GM12801 (cell line): ENCODE results near the gene LSM3.

ENCODE experiments used
- CTCF ChIP-seq: IDR thresholded peaks from one replicate; pipeline ENCODE4 v1.5.1; 2011; ENCODE audit warnings: control low read depth; ENCODE audit not compliant: insufficient read length; ENCODE audit errors: extremely low read depth

Gene LSM3

GRCh38 chr3:14239940-14240339 is 61.3 kb downstream of the LSM3 start:
- no peak for TF ChIP-seq CTCF

- TF ChIP-seq CTCF, result no peak
Observed at GRCh38 chr3:14240366-14240765, 61.7 kb downstream of the LSM3 start.

DNA sequence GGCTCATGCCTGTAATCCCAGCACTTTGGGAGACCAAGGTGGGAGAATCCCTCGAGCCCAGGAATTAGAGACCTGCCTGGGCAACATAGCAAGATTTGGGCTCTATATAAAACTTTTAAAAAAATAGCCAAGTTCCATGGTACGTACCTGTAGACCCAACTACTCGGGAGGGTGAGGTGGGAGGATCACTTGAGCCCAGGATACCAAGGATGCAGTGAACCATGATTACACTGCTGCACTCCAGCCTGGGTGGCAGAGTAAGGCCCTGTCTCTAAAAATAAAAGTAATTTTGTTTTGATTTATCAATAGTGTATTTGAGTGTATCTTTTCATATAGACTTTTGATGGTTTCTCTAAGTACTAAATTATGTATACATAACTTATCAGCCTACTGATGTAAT is 63.1 kb downstream of the LSM3 start:
- no peak for TF ChIP-seq CTCF

GRCh38 chr3:14242490-14243311 is 64.1 kb downstream of the LSM3 start:
- no peak for TF ChIP-seq CTCF

DNA sequence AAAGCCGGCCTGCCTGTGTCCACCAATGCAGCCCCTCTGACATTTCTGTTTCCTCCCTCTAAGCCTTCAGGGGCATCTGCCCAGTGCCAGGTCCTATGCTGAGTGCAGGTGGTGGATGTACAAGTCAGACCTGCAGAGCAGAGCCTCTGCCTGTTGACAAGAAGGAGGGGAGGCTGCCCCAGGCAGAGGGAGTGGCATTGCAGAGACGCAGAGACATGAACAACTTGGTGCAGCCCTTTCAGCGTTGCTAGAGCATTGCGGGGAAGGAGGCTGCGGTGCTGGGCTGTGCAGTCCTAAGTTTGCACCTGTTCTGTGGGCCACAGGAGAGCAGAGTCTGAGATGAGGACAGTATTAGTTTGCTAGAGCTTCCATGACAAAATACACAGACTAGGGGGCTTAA is 65.2 kb downstream of the LSM3 start:
- TF ChIP-seq CTCF, result no peak

DNA sequence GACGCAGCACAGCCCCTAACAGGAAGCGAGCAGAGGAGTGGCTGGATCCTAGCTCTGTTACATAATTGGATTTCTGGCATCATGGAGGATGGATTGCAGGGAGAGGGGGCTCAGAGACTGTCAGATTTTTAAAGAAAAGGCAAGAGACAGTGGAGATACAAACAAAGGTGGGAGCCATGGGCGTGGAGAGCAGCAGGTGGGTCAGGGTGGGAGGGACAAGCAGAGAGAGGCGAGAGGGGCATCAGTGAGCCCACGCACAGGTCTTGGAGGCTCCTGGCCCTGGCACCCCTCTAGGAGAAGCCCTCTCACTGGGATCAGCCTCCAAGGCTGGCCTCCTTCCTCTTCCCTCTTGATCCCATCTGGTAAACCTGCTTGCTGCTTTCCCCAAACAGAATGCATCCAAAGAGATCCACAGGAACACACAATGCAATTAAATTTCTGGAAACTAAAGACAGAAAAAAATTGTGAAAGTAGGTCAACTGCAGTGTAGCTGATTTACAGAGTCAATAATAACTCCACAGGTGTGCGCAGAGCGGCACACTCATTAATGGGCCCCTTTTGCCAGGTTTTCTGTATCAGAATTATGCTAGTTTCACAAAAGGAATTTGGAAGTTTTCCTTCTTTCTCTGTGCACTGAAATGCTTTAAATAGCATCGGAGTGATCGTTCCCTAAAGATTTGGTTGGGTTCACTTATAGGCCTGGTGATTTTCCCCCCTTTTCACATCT is 66.1 kb downstream of the LSM3 start:
- TF ChIP-seq CTCF, result no peak

DNA sequence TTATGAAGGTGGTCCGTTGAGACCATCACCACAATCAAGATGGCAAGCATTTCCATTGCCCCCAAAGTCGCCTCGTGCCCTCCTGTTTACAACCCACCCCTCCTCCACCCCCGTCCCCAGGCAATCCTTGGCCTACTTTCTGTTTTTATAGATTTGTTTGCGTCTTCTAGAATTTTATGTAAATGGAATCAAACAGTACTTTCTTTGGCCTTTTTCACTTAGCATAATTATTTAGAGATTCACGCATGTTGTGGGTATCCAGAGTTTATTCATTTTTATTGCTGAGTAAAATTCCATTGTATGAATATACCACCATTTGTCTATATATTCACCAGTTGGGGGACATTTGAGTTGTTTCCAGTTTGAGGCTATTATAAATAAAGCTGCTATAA is 66.6 kb downstream of the LSM3 start:
- TF ChIP-seq CTCF, result no peak
